ENCODE data around the gene CALD1.

The CALD1 gene

GRCh38 chr7:134907000-134907399 lies 127.6 kb downstream of the CALD1 start:
- Histone ChIP-seq H3K36me3 (ENCODE audit: insufficient read depth, low read length) (no peaks in the 10 kb centered on the region), H3K79me2 (ENCODE audit: insufficient read depth, low read length) (no peaks in the 10 kb centered on the region)

GRCh38 chr7:134907639-134908038 lies 128.2 kb downstream of the CALD1 start:
- no peaks in the 10 kb centered on the region for H4K20me1 ChIP-seq (ENCODE audit: insufficient read depth, low read length, poor library complexity, severe bottlenecking)
- H3K79me2 ChIP-seq (ENCODE audit: insufficient read depth, low read length): no peaks in the 10 kb centered on the region
- no peak overlapping the region for H3K4me2 ChIP-seq (ENCODE audit: low read depth, low read length, poor library complexity, severe bottlenecking)
- H3K27me3 ChIP-seq (ENCODE audit: insufficient read depth, low read length, poor library complexity, severe bottlenecking): no peaks in the 10 kb centered on the region
- no peaks in the 10 kb centered on the region for H3K9me2 ChIP-seq (replicated peaks; ENCODE audit: low read depth, low read length)
- no peak overlapping the region for H2AFZ ChIP-seq (ENCODE audit: low read length)
- H3K9ac ChIP-seq (ENCODE audit: low read depth, low read length, poor library complexity, severe bottlenecking): no peak overlapping the region
- H3K36me3 ChIP-seq (ENCODE audit: insufficient read depth, low read length): no peaks in the 10 kb centered on the region
- no peak overlapping the region for H3K4me3 ChIP-seq (ENCODE audit: low read length, poor library complexity, severe bottlenecking)
- H3F3A ChIP-seq (ENCODE audit: low read depth): no peaks in the 10 kb centered on the region
- H3K9me3 ChIP-seq (ENCODE audit: insufficient read depth, low read depth, low read length): no peaks in the 10 kb centered on the region
- no peaks in the 10 kb centered on the region for H3K4me1 ChIP-seq (ENCODE audit: insufficient read depth, low read length, poor library complexity, severe bottlenecking)
- no peak for TF ChIP-seq CTCF (conservative IDR thresholded peaks at IDR 0.05; ENCODE audit: low read length)
- no peak for TF ChIP-seq EZH2phosphoT487 (IDR thresholded peaks at IDR 0.05; ENCODE audit: borderline replicate concordance)

More at GRCh38 chr7:134907000-134907399, 127.6 kb downstream of the CALD1 start:
- no peaks in the 10 kb centered on the region for H3K27me3 ChIP-seq (ENCODE audit: insufficient read depth, low read length, poor library complexity, severe bottlenecking)
- no peaks in the 10 kb centered on the region for H4K20me1 ChIP-seq (ENCODE audit: insufficient read depth, low read length, poor library complexity, severe bottlenecking)
- no peak overlapping the region for H3K9ac ChIP-seq (ENCODE audit: low read depth, low read length, poor library complexity, severe bottlenecking)
- H2AFZ ChIP-seq (ENCODE audit: low read length): no peak overlapping the region
- no peak overlapping the region for H3K4me3 ChIP-seq (ENCODE audit: low read length, poor library complexity, severe bottlenecking)
- H3K9me2 ChIP-seq (replicated peaks; ENCODE audit: low read depth, low read length): no peaks in the 10 kb centered on the region
- no peaks in the 10 kb centered on the region for H3F3A ChIP-seq (ENCODE audit: low read depth)
- no peaks in the 10 kb centered on the region for H3K9me3 ChIP-seq (ENCODE audit: insufficient read depth, low read depth, low read length)
- no peaks in the 10 kb centered on the region for H3K4me1 ChIP-seq (ENCODE audit: insufficient read depth, low read length, poor library complexity, severe bottlenecking)
- no peak for TF ChIP-seq EZH2phosphoT487 (IDR thresholded peaks at IDR 0.05; ENCODE audit: borderline replicate concordance)
- no peak for TF ChIP-seq CTCF (conservative IDR thresholded peaks at IDR 0.05; ENCODE audit: low read length)
- H3K4me2 ChIP-seq (ENCODE audit: low read depth, low read length, poor library complexity, severe bottlenecking): no peak overlapping the region

- no peak overlapping the region for H3K4me3 ChIP-seq (ENCODE audit: low read length, poor library complexity, severe bottlenecking)
- H3K4me1 ChIP-seq (ENCODE audit: insufficient read depth, low read length, poor library complexity, severe bottlenecking): no peaks in the 10 kb centered on the region
- no peak for TF ChIP-seq EZH2phosphoT487 (IDR thresholded peaks at IDR 0.05; ENCODE audit: borderline replicate concordance)
- no peak for TF ChIP-seq CTCF (conservative IDR thresholded peaks at IDR 0.05; ENCODE audit: low read length)
These were observed 128.9 kb downstream of the CALD1 start for GRCh38 chr7:134908289-134908688.

More at GRCh38 chr7:134908289-134908688, 128.9 kb downstream of the CALD1 start:
- Histone ChIP-seq H4K20me1 (ENCODE audit: insufficient read depth, low read length, poor library complexity, severe bottlenecking) (no peaks in the 10 kb centered on the region), H3K27me3 (ENCODE audit: insufficient read depth, low read length, poor library complexity, severe bottlenecking) (no peaks in the 10 kb centered on the region), H3K36me3 (ENCODE audit: insufficient read depth, low read length) (no peaks in the 10 kb centered on the region), H3K9me3 (ENCODE audit: insufficient read depth, low read depth, low read length) (no peaks in the 10 kb centered on the region), H2AFZ (ENCODE audit: low read length) (no peak overlapping the region), H3K79me2 (ENCODE audit: insufficient read depth, low read length) (no peaks in the 10 kb centered on the region), H3K4me2 (ENCODE audit: low read depth, low read length, poor library complexity, severe bottlenecking) (no peak overlapping the region), H3K9ac (ENCODE audit: low read depth, low read length, poor library complexity, severe bottlenecking) (no peak overlapping the region), H3K9me2 (replicated peaks; ENCODE audit: low read depth, low read length) (no peaks in the 10 kb centered on the region), H3F3A (ENCODE audit: low read depth) (no peaks in the 10 kb centered on the region)

Data from Loucy (cell line).